G401.6 (cell line): ENCODE measurements around the gene ESF1.
"Not testable (repeated sequence)": the region's sequence is repeated elsewhere in the genome, so short reads cannot be mapped to it uniquely, and the experiment has no call there.

ENCODE experiments used
- FAIRE-seq: peaks from 2 replicates; lab custom pipeline; 2012; peaks lifted over from hg19 to GRCh38; lab: Jason Lieb, UNC

ESF1 gene

DNA sequence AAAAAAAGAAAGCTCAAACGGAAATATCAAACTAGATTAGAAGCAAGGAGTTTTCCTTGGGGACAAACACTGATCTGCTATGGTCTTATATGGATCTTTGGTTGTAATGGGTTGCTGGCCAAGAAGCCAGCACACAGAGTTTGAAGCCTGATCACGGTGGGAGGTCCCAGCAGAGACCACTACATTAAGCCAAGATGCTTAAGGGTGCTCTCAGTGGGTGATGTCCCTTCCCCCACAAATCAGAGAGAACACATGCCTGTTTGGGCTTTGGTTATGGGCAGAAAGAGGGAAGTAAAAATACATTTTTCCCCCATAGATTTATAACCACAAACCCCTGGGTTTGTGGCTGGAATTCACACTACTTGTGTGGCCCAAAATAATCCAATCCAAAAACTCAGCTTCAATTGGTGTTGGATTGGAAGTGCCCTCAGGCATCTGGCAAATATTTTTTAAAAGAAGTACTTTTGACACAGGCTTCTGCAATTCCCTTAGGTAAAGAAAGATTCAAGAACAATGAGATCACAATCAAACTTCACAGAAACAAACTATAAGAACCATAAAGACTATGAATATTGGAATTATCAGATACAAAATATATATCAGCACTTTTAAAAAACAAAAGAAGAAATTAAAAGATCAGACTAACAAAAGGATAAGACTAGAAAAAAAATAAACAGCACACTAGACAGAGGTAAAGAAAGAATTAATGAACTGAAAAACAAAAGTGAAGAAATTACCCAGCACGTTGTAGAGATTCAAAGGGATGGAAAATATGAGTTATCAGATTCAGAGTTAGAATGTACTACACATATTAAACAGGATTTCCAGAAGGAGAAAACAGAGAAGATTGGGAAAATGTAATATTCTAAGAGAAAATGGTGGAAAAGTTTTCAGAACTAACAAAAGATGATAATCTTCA lies 44.7 kb downstream of the ESF1 start:
- FAIRE-seq = peak; percentile 17

DNA sequence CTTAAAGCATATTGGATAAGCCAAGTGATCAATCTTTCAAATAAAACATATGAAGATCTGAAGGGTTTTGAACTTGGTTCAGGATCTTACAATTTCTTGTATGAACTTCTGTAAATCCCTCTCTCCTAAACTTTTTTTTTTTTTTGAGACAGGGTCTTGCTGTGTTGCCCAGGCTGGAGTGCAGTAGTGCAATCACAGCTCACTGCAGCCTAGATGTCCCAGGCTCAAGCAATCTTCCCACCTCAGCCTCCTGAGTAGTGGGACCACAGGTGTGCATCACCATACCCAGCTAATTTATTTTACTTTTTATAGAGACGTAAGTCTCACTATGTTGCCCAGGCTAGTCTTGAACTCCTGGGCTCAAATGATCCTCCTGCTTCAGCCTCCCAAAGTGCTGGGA lies 46.5 kb downstream of the ESF1 start:
- not testable (repeated sequence) for FAIRE-seq

DNA sequence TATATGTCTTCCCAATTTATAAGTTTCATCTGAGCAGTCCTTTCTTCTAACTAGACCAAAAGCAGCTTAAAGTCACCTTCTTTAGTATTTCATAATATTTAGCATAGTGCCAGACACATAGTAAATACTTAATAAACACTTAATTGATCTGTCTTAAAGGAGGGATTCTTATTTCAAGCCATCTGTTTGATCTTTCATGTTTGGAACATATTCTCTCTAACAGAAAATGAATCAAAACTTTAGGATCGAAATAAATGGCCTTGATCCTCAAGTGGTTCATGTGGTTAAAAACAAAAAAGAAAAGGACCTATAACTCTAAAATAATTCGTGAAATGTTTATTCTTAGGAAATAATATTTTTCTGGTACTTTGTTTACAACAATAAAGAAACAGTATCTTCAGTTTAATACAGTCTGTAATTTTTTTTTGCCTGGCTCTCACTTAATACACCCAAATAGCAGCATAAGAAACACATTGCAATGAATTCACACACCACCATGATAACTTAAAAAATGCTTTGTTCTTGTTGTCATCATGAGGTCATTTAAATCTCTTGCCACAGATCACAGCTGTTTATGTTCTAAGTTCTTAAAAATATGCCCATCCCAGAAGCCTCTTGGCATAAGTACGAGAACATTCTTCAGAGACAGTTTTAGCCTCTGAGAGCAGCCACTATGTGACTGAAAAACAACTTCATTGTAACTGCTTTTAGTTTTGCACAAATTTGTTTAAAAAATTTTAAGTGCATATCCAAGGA lies 48.1 kb downstream of the ESF1 start:
- no peak for FAIRE-seq

DNA sequence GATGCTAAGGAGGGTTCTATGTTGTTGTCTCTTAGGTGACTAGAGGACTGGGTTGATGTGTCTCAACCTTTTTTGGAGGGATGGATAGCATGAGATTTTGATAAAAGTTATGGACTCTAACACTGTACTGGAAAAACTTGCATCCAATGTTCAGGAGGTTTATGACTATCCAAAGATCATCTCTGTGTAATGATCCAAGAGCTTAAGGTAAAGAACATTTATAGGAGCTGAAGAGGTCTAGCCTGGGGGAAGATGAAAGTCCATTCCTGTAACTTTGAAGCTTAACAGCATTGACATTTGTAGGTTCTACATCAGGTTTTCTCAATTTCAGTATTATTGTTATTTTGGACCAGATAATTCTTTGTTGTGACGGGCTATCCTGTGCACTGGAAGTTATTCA lies 48.9 kb downstream of the ESF1 start:
- no peak for FAIRE-seq

DNA sequence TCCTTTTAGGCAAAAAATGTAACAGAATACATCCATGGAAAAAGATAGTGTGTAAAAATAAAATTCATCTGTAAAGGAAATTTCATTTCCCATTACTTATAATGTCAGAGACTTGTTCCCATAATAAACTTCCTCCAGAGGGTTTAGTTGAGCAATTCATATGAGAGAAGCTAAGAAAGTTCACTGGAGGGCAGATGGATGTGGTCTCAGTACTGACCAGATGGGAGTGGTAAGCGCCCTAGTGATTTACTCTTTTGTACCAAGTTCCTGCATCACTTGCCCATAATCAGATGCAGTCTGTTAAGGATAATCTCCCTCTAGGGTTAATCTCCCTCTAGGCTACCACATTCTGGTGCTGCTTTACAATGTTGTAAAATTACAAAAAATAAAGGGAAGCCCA lies 61.7 kb downstream of the ESF1 start:
- FAIRE-seq = no peak

DNA sequence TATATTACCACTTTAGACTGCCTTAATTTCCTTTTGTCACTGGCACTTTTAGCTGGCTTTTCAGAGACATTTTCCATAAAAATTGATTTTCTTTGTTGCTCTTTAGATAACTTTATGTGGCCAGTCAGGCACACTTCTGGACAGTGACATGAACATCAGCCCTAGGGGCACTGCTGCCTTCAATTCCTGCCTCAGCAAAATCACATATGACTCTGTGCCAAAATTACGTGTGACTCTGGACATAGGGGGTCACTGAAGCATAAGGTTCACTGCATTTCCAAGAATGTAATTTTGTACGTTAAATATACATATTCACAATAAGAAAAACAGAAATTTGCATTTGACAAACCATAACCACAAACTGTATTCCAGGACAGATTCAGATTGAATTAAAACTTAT lies 66.5 kb downstream of the ESF1 start:
- no peak for FAIRE-seq

DNA sequence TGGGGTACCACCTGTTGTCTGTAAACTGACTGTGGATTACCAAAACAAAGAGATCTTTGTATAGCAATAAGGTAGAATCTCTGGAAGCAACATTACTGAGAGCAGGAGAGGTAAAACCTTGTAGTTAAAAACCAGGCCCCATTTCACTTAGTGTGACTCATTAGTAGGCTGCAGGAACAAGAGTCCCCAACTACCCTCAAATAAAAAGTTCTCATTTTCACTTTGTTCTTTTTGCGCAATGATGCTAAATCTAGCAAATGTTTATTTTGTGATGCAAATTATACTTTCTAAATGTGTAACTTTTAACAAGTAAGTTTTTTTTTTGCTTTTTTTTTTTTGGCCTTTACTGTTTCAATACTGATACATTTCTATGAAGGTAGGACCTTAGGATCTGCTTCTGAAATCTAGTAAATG lies 67.1 kb downstream of the ESF1 start:
- FAIRE-seq = no peak

DNA sequence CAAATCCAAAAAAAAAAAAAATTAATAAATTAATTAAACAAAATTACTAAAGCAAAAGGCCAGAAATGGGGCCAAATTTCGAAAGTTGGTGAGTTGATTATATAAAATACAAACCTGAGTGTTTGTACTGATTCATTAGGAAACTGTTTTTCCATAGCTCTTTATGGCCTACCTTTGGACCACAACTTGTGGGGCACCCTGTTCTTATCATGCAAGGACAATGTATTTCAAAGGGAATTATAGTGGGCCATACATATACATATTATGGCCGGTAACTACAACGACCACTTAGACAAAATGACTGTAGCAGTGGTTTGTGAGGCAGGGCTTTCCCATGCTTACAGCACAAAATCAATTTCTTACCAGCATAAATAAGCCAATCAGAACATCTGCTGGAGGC lies 69.5 kb downstream of the ESF1 start:
- FAIRE-seq = no peak

DNA sequence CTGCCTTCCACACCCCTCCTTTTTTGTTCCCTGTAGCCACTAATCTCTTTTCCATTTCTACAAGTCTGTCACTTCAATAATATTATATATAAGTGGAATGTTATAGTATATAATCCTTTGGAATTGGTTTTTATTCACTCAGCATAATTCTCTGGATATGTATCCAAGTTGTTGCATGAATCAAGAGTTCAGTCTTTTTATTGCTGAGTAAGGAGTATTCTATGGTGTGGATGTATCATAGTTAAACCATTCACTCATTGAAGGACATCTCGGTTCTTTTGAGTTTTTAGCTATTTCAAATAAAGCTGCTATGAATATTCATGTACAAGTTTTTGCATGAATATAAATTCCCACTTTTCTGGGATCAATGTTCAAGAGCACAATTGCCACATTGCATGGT lies 76.5 kb downstream of the ESF1 start:
- no peak for FAIRE-seq

DNA sequence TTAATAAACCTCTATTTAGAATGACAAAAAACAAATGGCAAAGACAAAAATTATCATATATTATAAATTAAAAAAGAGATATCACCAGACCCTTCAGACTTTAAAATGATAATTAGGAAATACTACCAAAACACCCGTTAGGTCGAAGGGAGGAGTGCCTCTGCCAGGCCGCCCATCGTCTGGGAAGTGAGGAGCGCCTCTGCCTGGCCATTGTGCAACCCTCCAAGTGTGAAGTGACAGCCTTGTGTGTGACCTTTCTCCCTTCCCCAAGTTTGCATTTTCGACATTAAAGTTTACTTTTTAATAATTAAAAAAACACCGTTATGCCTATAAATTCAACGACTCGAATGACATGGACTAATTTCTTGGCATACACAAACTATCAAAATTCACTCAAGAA lies 81.5 kb downstream of the ESF1 start:
- FAIRE-seq = no peak

DNA sequence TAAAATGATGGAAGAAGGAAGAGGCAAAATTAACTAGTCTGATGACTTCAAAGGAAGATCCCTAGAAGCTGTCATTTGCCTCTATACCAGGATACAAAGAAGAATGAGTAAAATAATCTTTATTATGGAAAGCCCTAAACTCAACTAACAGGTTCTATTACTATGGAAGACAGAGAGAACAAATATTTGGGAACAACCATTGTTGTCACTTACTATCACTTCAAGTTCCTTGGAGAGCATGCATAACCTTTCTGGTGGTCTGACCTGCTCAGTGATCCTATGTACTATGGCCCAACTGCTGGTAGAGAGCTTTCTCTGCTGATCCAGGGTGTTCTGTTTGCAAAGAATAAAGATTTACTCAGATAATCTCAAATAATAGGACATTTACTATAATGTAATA lies 83.2 kb downstream of the ESF1 start:
- FAIRE-seq = no peak

DNA sequence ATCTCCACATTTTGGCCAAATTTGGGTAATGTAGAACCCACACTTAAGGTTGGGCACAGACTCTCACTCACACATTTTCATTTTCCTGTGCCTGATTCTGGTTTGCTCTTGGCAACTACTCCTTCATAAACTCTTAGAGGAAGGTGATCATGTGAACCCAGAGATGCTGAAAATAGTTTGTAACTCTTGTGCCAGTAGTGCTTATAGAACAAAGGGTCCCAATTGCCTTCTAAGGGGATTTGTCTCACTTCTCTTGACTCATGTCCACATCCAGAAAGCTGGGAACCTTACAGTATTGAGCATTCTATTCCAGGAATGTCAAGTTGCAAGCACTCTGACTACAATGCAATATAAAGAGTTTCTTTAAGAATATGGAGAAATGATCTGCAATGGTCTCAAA lies 84.0 kb downstream of the ESF1 start:
- FAIRE-seq = no peak

DNA sequence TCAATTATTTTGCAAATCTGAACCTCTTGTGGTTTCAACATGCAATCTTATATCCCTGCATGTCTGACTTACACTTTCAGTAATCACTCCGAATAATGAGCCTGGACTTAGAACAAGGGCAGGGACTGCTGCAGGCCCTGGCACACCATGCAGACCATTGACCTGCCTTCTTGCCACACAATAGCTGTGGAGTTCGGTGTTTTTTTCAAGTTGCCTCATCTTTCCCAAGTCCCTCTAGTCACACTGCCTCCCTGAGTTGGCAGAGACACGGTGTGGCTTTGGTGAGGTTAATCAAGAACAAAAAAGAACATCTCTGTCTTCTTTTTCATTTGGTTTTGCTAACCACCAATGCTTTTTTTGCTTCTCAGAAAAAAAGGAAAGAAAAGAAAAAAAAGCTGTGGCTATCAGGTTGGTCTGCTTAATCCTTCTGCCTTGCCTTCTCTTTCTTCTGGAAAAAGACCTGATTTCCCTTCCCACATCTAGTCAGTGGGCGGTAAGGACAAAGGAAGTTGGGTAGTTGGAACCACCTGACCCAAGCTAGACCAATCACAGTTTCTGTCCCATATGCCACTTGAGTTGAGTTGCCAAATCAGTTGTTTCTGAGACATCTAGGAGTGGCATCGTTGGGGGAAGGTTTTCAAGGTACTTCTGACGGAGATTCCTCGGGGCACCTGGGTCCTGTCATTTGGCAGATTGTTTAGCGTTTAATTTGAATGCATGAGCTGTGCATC lies 90.1 kb downstream of the ESF1 start:
- FAIRE-seq = no peak

DNA sequence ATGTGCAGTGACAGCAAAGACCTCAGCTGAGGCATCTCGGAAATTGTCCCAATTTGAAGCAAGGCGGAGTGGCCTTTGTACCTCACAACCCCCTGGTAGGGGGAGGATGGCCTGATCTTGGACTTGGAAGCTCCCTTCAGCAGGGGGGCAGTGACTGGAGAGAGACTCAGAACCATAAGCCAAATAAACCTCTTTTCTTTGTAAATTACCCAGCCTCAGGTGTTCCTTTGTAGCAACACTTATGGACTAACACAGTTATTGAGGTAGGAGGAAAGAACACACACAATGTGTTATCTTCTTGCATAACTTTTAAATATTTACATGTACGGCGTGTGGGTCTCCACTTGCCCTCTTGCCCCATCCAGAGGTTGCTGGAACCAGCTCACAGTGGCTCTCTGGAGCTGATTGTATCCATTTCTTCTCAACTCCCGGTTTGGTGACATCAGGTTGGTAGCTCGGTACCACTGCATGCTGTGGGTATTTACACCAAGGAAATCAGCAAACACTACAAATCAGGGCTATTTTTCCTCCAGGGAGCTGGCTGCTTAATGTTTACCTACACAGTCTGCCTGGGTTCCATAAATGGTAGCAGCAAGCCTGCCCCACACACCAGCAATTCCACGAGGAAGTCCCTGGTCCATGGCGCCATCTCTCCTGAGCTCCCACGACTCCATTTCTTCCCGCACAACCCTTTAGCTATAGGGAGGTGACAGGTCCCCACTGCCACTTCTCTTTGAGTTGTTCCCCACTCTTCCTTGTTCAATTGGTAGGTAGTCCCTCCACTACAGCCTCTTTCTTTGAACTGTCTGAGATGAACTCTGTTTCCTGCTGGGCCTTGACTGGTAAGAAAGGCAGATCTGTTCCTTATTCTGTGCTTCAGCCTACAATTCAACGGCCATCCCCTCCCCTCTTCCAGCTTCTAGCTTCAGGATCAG lies 91.7 kb downstream of the ESF1 start:
- no peak for FAIRE-seq

DNA sequence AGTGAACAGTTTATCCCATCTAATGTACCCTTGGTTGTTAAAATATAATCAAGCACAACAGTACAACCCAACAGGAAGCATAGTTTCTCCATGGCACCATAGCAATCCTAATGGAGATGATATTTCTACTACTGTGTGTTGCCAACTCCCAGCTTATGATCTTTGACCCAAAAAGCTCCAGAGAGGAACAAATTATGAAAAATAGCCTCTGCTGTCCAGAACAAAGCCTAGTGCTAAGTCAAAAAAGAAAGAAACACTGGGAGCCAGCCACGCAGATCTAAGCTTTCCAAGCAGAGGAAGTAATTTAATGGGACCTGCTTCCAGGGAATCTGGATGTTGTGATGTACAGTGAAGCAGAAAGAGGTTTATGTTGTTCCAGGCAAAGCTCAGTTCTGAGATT lies 93.8 kb downstream of the ESF1 start:
- FAIRE-seq = no peak

DNA sequence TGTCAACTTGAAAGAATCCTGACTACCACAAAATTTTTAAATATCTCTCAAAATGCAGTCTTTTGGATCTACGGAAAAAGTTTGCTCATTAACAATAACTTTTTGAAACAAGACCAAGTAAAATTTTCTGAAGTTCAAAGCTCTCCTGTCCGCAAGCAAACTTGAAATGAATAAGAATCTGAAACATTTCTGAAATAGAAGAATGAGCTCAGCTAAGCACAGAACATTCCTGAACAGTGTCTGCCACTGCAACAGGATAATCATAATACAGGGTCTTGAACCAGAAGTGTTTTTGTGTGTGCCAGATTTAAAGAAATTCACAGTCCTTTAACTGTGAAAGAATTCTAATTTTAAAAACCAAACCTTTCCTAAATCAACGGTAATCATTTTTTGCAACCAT lies 96.9 kb downstream of the ESF1 start:
- no peak for FAIRE-seq

DNA sequence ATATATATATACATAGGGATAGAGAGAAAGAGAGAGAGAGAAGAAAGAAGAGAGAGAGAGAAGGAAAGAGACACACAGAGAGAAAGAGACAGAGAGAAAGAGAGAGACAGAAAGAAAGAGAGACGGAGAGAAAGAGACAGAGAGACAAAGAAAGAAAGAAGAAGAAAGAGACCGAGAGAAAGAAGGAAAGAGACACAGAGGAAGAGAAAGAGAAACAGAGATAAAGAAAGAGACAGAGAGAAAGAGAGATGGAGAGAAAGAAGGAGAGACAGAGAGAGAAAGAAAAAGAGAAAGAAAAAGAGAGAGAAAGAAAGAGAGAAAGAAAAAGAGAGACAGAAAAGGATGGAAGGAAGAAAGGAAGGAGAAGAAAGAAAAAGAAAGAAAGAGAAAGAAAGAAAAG lies 99.1 kb downstream of the ESF1 start:
- no peak for FAIRE-seq

DNA sequence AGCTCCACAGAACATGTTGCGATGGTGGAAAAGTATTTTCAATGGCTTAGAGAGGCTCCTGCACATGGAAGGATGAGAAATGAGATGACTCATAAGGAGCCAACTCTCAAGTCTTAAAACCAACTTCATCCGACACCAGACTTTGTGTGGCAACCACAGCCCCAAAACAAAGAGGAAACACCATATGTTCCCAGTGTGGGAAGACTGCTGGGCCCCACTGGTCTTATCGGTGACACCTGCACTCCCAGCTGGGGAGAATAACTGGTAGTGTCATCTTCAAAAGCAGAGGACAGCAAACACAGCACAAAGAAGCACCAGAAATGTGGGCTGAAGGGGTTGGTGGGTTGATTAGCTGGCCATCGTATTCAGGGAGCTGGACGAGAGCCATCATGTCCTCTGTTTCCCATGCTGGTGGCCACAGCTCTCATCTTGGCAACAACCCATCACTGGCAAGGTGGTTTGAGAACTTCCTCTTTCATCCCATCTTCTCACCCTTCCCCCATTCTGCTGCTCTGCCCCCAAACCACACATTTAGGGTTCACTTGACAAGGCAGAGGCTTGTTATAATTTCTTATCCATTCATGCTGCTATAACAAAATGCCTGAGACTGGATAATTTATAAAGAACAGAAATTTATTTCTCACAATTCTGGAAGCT lies 100.0 kb downstream of the ESF1 start:
- no peak for FAIRE-seq

DNA sequence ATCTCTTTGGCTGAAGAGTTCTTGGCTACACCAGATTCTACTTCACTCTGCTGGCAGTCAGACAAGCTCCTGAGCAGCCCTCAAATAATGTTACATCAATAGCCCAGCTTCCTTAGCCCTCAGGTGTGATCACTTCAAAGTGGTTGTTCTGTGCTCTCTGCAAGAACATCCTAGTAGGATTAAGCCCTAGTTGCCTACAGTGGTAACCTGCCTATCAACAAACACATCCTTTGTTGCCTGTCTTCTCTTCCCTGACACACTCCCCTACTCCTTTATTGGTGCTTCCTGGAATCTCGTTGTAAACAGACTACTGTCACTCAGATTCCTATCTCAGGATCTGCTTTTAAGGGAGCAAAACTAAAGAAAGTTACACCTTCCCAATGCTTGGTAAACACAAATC lies 100.9 kb downstream of the ESF1 start:
- no peak for FAIRE-seq

DNA sequence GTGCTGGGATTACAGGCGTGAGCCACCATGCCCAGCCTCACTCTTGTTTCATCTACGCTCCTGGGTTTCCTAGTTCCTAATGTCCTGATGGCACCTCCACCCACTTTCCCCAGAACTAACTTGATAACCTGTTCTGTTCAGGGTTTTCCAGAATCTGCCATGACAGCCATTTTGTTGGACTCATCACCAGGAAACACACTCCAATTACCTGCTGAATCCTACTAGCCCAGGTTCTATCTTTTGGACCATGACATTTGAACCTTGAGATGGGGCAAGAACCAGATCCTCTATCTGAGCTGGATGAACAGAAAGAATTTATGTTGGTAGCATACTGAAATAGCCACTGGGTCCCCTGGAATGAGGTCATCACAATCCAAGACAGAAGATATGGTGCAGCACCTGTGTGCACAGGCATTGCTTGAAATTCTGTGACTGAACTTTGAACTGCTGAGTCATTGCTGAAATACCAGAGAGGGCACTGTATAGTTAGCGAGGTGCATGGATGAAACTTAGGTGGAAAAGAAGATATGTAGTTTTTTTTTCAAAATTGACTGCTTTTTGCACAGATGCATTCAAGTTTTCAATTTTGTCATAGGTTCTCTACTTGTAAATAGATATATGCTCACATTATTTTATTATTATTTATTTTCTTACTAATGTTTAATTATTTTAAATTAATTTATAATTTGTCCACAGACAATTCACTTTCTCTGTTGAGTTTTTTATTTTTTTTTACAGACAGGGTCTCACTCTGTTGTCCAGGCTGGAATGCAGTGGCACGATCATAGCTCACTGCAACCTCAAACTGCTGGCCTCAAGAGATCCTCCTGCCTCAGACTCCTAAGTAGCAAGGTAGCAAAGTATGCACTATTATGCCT lies 103.2 kb downstream of the ESF1 start:
- FAIRE-seq = no peak
